ENCODE measurements around the gene MRPL32. TPM values are rescaled to one million over a fixed set of nuclear protein-coding genes. Genes with fewer than 3 reads are reported as not detected.

MRPL32 gene
- total RNA-seq, 3 donors from 2014 or later (not counting 1 experiment from before 2014, with no cell fraction given): 22.5 to 36.9 (median 32.6) TPM

- DNase-seq (no peak), ATAC-seq (no peak)
- Mint-ChIP-seq H3K9me3 (no peaks in the 10 kb centered on the region), H3K4me3 (no peak overlapping the region), H3K27me3 (ENCODE audit: low read depth in 2 of 2) (peaks cover 22 to 48% of the 10 kb centered on the region in 2 donors), H3K36me3 (no peaks in the 10 kb centered on the region), H3K27ac (no peak overlapping the region), H3K4me1 (no peaks in the 10 kb centered on the region)
- TF ChIP-seq CTCF (IDR thresholded peaks at IDR 0.05): no peak
- H3K36me3 ChIP-seq (ENCODE audit: control insufficient read depth, insufficient read depth, low read length): no peaks in the 10 kb centered on the region
- H3K9me3 ChIP-seq (ENCODE audit: control insufficient read depth, insufficient read depth, low read length): no peaks in the 10 kb centered on the region
- H3K27ac ChIP-seq (ENCODE audit: low read length): no peak overlapping the region
- intact Hi-C loops (cut with micrococcal nuclease): no loop called here
- 95% methylated on average over 2 of the region's 2 CpGs for WGBS (ENCODE audit: insufficient coverage)
- no peaks in the 10 kb centered on the region for H3K27me3 ChIP-seq (ENCODE audit: control insufficient read depth, insufficient read depth, low read length)
- no peak overlapping the region for H3K4me3 ChIP-seq (ENCODE audit: low read length)
- H3K4me1 ChIP-seq (ENCODE audit: control insufficient read depth, insufficient read depth, low read length): no peaks in the 10 kb centered on the region
Observed at GRCh38 chr7:42967391-42967790, 35.2 kb downstream of the MRPL32 start.

GRCh38 chr7:42972699-42973500 is 40.7 kb downstream of the MRPL32 start:
- Histone ChIP-seq H3K27me3 (ENCODE audit: control insufficient read depth, insufficient read depth, low read length) (no peaks in the 10 kb centered on the region), H3K9me3 (ENCODE audit: control insufficient read depth, insufficient read depth, low read length) (no peaks in the 10 kb centered on the region), H3K4me3 (ENCODE audit: low read length) (no peak overlapping the region), H3K27ac (ENCODE audit: low read length) (no peak overlapping the region), H3K4me1 (ENCODE audit: control insufficient read depth, insufficient read depth, low read length) (no peaks in the 10 kb centered on the region), H3K36me3 (ENCODE audit: control insufficient read depth, insufficient read depth, low read length) (no peaks in the 10 kb centered on the region)
- DNase-seq: no peak
- intact Hi-C loops (cut with micrococcal nuclease): no loop called here
- Mint-ChIP-seq H3K27ac (no peak overlapping the region), H3K4me3 (no peak overlapping the region), H3K4me1 (no peaks in the 10 kb centered on the region), H3K9me3 (no peaks in the 10 kb centered on the region), H3K36me3 (no peaks in the 10 kb centered on the region), H3K27me3 (ENCODE audit: low read depth in 2 of 2) (peaks cover 19 to 20% of the 10 kb centered on the region in 2 donors)
- ATAC-seq: no peak
- no peak for TF ChIP-seq CTCF (IDR thresholded peaks at IDR 0.05)
- WGBS (ENCODE audit: insufficient coverage): 78% methylated on average over 5 of the region's 5 CpGs

GRCh38 chr7:42976371-42976770 is 44.2 kb downstream of the MRPL32 start:
- DNase-seq: no peak
- Mint-ChIP-seq H3K27ac (no peak overlapping the region), H3K4me1 (no peaks in the 10 kb centered on the region), H3K27me3 (ENCODE audit: low read depth in 2 of 2) (peaks cover 23 to 24% of the 10 kb centered on the region in 2 donors), H3K9me3 (no peaks in the 10 kb centered on the region), H3K4me3 (no peak overlapping the region), H3K36me3 (no peaks in the 10 kb centered on the region)
- ATAC-seq: no peak
- Histone ChIP-seq H3K4me1 (ENCODE audit: control insufficient read depth, insufficient read depth, low read length) (no peaks in the 10 kb centered on the region), H3K36me3 (ENCODE audit: control insufficient read depth, insufficient read depth, low read length) (no peaks in the 10 kb centered on the region), H3K27me3 (ENCODE audit: control insufficient read depth, insufficient read depth, low read length) (no peaks in the 10 kb centered on the region), H3K4me3 (ENCODE audit: low read length) (no peak overlapping the region), H3K27ac (ENCODE audit: low read length) (no peak overlapping the region), H3K9me3 (ENCODE audit: control insufficient read depth, insufficient read depth, low read length) (no peaks in the 10 kb centered on the region)
- TF ChIP-seq CTCF (IDR thresholded peaks at IDR 0.05): no peak
- intact Hi-C loops (cut with micrococcal nuclease): no loop called here
- WGBS (ENCODE audit: insufficient coverage): 98% methylated on average over 3 of the region's 3 CpGs

GRCh38 chr7:42978496-42978895 is 46.3 kb downstream of the MRPL32 start:
- H3K27ac Mint-ChIP-seq: no peak overlapping the region
- no peak overlapping the region for H3K4me3 ChIP-seq (ENCODE audit: low read length)
- H3K36me3 Mint-ChIP-seq: no peaks in the 10 kb centered on the region

More at GRCh38 chr7:42978496-42978895, 46.3 kb downstream of the MRPL32 start:
- TF ChIP-seq CTCF (IDR thresholded peaks at IDR 0.05): no peak
- Mint-ChIP-seq H3K9me3 (no peaks in the 10 kb centered on the region), H3K27me3 (ENCODE audit: low read depth in 2 of 2) (peaks cover 22 to 24% of the 10 kb centered on the region in 2 donors), H3K4me1 (no peaks in the 10 kb centered on the region), H3K4me3 (no peak overlapping the region)
- ATAC-seq (no peak), DNase-seq (no peak)
- Histone ChIP-seq H3K36me3 (ENCODE audit: control insufficient read depth, insufficient read depth, low read length) (no peaks in the 10 kb centered on the region), H3K9me3 (ENCODE audit: control insufficient read depth, insufficient read depth, low read length) (no peaks in the 10 kb centered on the region), H3K27me3 (ENCODE audit: control insufficient read depth, insufficient read depth, low read length) (no peaks in the 10 kb centered on the region), H3K27ac (ENCODE audit: low read length) (no peak overlapping the region), H3K4me1 (ENCODE audit: control insufficient read depth, insufficient read depth, low read length) (no peaks in the 10 kb centered on the region)
- intact Hi-C loops (cut with micrococcal nuclease): no loop called here
